Stromal cell of bone marrow (primary cell): Measurements from ENCODE around the gene NLGN2.
"Not testable (repeated sequence)": the region's sequence is repeated elsewhere in the genome, so short reads cannot be mapped to it uniquely, and the experiment has no call there.

Experiments
- DNase-seq: peaks from one replicate; pipeline ENCODE4 v3.0.0-alpha.2; 2012; ENCODE audit warnings: low read depth

The NLGN2 gene

DNA sequence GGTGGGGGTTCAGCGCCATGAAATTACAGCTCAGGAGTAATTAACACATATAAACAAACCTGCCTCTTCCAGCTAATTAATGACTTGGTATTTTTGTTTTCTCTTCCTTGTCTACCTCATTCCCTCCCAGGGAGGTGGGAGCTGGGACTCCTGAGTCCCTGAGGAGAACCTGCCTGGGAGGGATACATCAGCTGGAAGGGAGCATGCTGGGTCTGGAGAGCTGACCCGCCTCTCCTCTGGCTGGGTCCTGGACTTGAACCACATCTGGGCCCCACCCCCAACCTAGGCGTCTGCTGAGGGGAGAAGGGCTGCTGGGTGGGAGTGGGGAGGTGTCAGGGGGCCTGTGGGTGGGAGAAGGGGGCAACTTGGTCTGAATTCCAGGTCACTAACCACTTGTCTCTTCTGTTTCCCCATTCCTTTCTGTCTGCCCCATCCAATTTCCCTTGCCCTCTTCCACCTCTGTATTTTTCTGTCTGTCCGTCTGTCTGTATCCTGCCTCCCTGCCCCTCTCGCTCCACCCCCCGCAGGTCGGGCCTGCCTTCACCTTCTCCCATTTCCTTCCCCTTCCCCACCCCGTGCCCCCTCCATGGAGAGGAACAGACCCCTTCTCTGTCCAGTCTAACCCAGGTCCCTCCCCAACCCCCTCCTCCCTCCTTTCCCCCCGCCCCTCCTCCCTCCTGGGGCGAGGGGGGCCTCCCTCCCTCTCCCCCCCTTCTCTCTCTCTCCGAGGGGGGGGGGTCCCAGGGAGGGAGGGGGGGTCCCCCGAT, at the start of gene NLGN2:
Gene NLGN2 (plus strand): TSS at position 361 of the 767 bp plus-strand sequence. CDS start 411 bp downstream, outside the sequence.
- no peak for DNase-seq

GRCh38 chr17:7361906-7362305, 45.7 kb upstream of the NLGN2 start:
- DNase-seq: no peak

- DNase-seq: no peak
Measured at GRCh38 chr17:7363311-7363710, 44.3 kb upstream of the NLGN2 start.

DNA sequence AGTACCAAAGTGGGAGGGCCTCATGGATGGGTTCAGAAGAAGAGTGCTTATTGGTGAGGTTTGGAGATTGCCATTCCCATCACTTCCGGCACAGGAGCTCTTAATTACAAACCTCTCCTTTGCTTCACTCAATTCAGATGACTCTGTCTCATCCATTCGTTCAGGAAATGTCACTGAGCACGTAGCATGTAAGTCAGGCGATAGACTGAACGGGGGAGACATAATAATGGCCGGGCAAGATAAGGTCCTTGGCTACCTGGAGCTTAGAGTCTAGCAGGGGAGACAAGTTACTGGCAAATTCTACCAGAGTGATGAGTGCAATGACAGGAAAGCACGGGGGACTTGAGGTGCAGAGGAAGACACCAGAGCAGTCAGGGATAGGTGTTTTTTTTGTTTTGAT, 41.7 kb upstream of the NLGN2 start:
- DNase-seq: not testable (repeated sequence)

GRCh38 chr17:7367083-7367482, 40.6 kb upstream of the NLGN2 start:
- no peak for DNase-seq

DNA sequence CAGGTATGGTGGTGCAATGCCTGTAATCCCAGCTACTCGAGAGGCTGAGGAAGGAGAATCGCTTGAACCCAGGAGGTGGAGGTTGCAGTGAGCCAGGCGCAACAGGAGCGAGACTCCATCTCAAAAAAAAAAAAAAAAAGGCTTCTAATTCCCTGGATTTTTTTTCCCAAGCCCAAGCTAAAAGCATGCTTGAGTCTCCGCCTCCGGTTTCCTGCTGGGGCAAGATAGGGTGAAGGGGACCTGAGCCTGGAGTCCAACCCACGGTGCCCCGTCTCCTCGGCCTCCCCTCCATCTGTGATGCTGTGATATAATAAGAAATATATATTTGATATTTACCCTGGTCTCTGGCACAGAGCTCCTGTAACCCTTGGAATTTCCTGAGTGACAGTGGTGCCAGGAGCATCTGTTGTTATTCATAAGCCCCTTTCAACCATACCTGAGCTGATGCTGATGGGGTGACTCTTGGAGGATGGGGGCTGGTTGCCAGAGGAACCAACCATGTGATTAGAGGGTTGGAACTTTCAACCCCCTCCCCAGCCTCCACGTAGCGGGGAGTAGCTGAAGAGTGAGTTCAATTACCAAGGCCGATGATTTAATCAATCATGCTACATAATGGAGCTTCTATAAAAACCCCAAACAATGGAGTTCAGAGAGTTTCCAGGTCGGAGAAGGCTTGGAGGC, 39.6 kb upstream of the NLGN2 start:
- no peak for DNase-seq

- not testable (repeated sequence) for DNase-seq
Measured at GRCh38 chr17:7368599-7368994, 39.0 kb upstream of the NLGN2 start.

GRCh38 chr17:7369825-7370224, 37.8 kb upstream of the NLGN2 start:
- DNase-seq: no peak

DNA sequence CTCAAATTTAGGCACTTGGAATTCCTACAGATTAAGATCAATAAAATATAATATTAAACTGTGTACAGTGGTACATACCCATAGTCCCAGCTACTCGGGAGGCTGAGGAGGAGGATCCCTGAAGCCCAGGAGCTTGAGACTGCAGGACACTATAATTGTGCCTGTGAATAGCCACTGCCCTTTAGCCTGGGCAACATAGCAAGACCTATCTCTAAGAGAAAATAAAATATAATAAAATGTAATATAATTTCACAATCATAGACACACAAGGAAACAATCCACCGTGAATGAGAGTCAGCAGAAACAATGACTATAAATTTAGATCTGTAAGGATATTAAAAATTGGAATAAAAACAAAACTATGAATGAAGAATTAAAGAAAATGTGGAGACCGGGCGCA, 36.8 kb upstream of the NLGN2 start:
- no peak for DNase-seq

- no peak for DNase-seq
Measured at GRCh38 chr17:7374353-7374752, 33.3 kb upstream of the NLGN2 start.

DNA sequence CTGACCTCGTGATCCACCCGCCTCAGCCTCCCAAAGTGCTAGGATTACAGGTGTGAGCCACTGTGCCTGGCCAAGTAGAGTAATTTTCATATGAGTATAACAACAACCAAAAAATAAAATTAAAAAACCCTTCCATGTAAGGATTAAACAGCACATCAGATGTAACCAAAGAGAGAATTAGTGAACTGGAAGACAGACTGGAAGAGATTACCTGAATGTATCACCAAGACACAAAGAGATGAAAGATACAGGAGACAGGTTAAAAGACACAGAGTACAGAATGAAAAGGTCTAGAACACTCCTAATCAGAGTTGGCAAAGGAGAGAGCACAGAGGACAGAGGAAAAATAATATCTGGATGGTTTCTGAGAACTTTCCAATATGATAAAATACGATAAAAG, 28.5 kb upstream of the NLGN2 start:
- DNase-seq: no peak

DNA sequence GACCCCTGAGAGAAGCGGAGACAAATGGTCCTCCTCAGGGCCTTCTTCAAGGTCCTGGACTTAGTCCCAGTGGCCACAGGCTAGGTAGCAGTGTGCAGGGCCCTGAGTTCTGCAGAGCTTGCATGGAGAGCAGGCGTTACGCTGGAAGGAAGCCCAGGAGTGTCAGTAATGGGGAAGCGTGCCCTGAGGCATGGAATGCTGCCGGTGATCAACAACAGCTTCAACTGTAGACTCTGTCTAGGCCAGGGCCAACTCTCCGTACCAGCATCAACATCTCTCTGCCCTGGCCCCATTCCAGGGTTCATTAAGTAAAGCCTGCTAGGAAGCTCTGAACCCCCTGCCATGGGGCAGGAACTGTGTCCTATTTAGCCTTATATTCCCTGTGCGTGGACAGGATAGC, 27.3 kb upstream of the NLGN2 start:
- DNase-seq: no peak

DNA sequence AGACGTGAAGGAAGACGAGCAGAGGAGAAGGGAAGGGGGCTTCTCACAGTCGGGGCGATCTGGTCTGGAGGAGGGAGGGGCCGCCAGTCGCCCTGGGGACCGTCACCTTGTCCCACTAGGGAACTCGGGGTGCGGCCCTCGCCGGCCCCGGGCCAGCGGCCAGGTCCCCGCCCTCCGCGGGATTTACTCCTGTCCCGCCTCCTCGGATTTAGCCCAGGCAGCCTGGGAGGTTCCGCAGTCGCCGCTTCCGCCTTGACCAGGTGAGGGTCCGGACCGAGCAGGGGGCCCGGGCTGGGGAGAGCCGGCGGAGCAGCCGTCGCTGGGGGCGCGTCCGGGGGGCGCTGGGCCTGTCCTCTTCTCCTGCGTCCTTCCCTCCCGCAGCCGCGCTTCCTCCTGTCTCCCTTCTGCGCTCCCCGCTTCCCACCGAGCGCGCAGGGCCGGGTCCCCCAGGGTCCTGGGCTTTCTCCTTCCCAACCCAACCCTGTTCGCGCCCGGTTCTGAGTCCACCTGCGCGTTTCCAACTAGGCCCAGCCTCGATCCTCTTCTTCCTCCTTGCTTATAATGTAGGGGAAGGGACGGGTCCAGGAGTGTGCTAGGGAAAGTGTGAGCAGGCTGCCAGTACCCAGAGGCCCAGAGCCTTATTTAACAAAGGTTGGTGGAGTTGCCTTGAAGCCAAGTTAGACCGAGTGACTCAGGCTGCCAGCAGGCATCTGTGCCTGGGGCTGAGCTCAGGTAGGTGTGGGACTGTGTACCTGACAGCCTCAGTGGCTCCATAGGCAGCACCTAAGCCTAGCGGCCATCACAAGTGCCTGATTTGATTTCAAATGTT, 26.6 kb upstream of the NLGN2 start, which contains the start of gene TNK1:
Gene TNK1 (plus strand): TSS at position 235 of the 829 bp plus-strand sequence. CDS start 1,838 bp downstream, outside the sequence.
- DNase-seq: no peak

- DNase-seq: no peak
Measured at GRCh38 chr17:7382901-7383300, 24.7 kb upstream of the NLGN2 start.

GRCh38 chr17:7383371-7383741, 24.3 kb upstream of the NLGN2 start:
- DNase-seq: no peak

DNA sequence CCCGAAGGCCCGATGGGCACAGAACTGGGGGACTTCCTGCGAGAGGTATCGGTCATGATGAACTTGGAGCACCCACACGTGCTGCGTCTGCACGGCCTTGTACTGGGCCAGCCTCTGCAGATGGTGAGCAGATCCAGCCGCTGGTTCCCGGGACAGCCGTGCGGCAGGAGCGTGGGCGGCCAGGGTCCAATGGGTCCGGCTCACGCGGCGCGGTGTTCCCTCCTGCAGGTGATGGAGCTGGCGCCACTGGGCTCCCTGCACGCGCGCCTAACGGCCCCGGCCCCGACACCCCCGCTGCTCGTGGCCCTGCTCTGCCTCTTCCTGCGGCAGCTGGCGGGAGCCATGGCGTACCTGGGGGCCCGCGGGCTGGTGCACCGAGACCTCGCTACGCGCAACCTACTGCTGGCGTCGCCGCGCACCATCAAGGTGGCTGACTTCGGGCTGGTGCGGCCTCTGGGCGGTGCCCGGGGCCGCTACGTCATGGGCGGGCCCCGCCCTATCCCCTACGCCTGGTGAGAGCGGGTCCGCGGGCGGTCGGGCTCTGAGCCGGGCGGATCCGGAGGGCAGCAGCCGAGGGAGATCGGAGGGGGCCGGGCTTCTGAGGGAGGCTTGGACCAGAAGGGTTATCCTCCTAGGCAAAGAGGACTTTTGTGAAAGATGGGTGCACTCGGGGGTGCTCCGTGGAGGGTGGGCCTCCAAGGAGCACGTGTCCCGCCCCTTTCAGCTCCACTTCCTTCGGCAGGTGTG, 23.7 kb upstream of the NLGN2 start:
- no peak for DNase-seq

DNA sequence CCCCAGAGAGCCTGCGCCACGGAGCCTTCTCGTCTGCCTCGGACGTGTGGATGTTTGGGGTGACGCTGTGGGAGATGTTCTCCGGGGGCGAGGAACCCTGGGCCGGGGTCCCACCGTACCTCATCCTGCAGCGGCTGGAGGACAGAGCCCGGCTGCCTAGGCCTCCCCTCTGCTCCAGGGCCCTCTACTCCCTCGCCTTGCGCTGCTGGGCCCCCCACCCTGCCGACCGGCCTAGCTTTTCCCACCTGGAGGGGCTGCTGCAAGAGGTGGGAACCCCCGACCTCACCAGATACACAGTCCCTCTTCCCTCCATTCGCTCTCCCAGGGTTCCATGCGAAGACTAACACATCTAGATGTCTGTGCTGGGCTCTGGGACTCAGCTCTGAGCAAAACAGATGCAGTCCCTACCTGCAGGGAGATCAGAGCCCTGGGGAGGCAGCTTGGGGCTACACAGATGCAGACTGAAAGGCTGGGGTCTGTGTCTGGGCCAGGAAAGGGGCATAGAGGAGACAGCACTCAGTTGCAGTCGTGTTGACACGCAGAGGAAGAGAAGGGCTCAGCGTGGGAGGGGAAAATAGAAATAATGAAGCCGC, 23.1 kb upstream of the NLGN2 start:
- no peak for DNase-seq

DNA sequence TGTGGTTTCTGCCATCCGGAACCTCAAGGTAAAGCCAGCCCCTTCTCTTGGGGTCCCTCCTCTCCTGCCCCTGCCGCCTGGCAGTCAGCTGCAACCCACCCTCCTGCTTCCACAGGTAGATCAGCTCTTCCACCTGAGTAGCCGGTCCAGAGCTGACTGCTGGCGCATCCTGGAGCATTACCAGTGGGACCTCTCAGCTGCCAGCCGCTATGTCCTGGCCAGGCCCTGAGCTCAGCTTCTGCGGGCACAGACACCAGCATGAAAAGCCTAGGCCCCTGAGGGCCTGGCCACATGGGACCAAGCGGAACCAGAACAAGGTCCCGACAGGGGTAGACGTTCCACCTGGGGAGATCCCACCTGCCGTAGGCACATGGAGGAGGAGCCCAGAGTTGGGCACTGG, 18.8 kb upstream of the NLGN2 start:
- no peak for DNase-seq

GRCh38 chr17:7389924-7390910, 17.4 kb upstream of the NLGN2 start:
- DNase-seq: no peak

- no peak for DNase-seq
Measured at GRCh38 chr17:7391307-7391706, 16.3 kb upstream of the NLGN2 start.
